ENCODE measurements around the gene SUN5. TPM values are rescaled to one million over a fixed set of nuclear protein-coding genes. Genes with fewer than 3 reads are reported as not detected.

Gene SUN5, protein sequence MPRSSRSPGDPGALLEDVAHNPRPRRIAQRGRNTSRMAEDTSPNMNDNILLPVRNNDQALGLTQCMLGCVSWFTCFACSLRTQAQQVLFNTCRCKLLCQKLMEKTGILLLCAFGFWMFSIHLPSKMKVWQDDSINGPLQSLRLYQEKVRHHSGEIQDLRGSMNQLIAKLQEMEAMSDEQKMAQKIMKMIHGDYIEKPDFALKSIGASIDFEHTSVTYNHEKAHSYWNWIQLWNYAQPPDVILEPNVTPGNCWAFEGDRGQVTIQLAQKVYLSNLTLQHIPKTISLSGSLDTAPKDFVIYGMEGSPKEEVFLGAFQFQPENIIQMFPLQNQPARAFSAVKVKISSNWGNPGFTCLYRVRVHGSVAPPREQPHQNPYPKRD
- total RNA-seq (2021; fragmentation: NEBNext Ultra II Directional; extraction: Animal tissue kit (Norgen Biotek cat#: 25700)) (not detected in 2 replicates), polyA plus RNA-seq (2011; rRNA removed) (not detected in 2 replicates), polyA minus RNA-seq (2011; rRNA and poly(A)+ RNA removed) (not detected in 2 replicates)
- polyA plus RNA-seq (2011; cell fraction: cytosol; rRNA removed) = not detected
- polyA plus RNA-seq (2011; cell fraction: nucleus; rRNA removed) = not detected
- not detected in 4 replicates for polyA plus RNA-seq (2012, experiment 1 of 2)
- polyA plus RNA-seq (2012, experiment 2 of 2) = not detected
- polyA plus RNA-seq (2013, experiment 1 of 2) = not detected
- polyA plus RNA-seq (2013, experiment 2 of 2) = not detected
- not detected for polyA minus RNA-seq (2011; cell fraction: cytosol; rRNA and poly(A)+ RNA removed)
- polyA minus RNA-seq (2011; cell fraction: nucleus; rRNA and poly(A)+ RNA removed) = not detected
- long read RNA-seq, experiment 1 = 0 reads
- long read RNA-seq, experiment 2 = 0 reads

DNA sequence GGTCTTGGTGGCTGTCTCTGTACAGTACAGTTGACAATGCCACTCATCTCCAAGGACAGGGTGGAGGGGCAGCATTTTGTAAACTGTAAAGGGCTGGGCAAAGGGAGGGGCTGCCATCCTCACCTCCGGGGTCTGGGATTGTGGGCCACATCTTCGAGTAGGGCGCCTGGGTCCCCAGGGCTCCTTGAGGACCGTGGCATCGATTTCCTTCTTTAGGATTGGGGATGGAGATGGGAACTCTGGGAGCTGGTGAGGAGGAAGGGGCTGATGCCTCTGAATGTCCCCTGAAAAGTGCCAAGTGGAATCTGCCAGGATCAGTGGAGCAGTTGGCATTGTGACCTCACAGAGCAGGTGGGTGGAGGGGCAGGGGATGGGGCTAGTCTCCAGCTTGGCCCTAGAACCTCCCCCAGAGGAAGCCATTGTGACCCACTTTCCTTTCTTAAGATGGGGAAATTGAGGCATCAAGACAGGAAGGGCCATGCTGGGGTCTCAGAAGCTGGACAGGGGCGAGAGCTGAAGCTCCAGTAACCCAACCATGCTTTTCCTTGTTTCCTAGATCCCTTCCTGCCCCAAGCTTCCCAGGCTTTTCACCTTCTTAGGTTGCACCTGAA is at the start of gene SUN5:
TSS of gene SUN5 (minus strand) at position 293 of the 611 bp plus-strand sequence. CDS start at position 200, 93 bp downstream.
- Histone ChIP-seq H3K36me3 (ENCODE audit: control insufficient read depth in 2 of 4, insufficient read depth in 4 of 4, low read length in 3 of 4) (no peaks in the 10 kb centered on the region), H3K23me2 (ENCODE audit: low read depth, low read length) (no peaks in the 10 kb centered on the region), H2BK20ac (ENCODE audit: low read length) (no peak within 1 kb of the TSS), H3K27ac (ENCODE audit: low read depth, low read length) (no peak within 1 kb of the TSS), H2BK15ac (ENCODE audit: low read length) (no peak within 1 kb of the TSS), H4K5ac (ENCODE audit: insufficient read length, low read depth, low read length) (no peak within 1 kb of the TSS), H4K91ac (replicated peaks; ENCODE audit: insufficient read length, low read length) (no peak within 1 kb of the TSS), H3K4me3 (ENCODE audit: extremely low read depth in 1 of 4, insufficient read depth in 2 of 4, low read depth in 3 of 4, low read length in 4 of 4) (no peak within 1 kb of the TSS), H3K4me2 (ENCODE audit: insufficient read depth in 1 of 2, low read depth in 2 of 2, low read length in 2 of 2) (no peak within 1 kb of the TSS), H3K79me2 (ENCODE audit: control insufficient read depth in 1 of 2, insufficient read depth in 2 of 2, low read length in 2 of 2) (no peaks in the 10 kb centered on the region), H3K14ac (ENCODE audit: insufficient read length) (no peak within 1 kb of the TSS), H2BK120ac (replicated peaks; ENCODE audit: low read depth, low read length) (no peak within 1 kb of the TSS), H3K9ac (replicated peaks in 1 of 4; ENCODE audit: extremely low read depth in 1 of 4, low read depth in 3 of 4, low read length in 3 of 4) (no peak within 1 kb of the TSS), H3K9me3 (ENCODE audit: insufficient read depth in 2 of 2, low read depth in 1 of 2, low read length in 1 of 2) (0 out of 4 replicates have a peak, but pooled peaks cover 0 to 2% of the 10 kb centered on the region in 2 experiments), H3K4me1 (replicated peaks in 1 of 4; ENCODE audit: control insufficient read depth in 3 of 4, insufficient read depth in 4 of 4, low read length in 3 of 4) (no peaks in the 10 kb centered on the region; a peak in 1 of 7 replicates), H2AFZ (ENCODE audit: low read length) (no peak within 1 kb of the TSS), H2AK5ac (ENCODE audit: low read depth, low read length) (no peak within 1 kb of the TSS), H3K79me1 (ENCODE audit: low read depth, low read length) (no peaks in the 10 kb centered on the region), H3K23ac (ENCODE audit: insufficient read length) (no peak within 1 kb of the TSS), H3K56ac (replicated peaks; ENCODE audit: insufficient read length, low read depth, low read length) (no peak within 1 kb of the TSS), H3K4ac (replicated peaks; ENCODE audit: insufficient read length, low read depth, low read length) (no peak within 1 kb of the TSS), H4K20me1 (replicated peaks in 1 of 2; ENCODE audit: control insufficient read depth in 1 of 2, insufficient read depth in 2 of 2, low read length in 2 of 2) (no peaks in the 10 kb centered on the region), H2BK5ac (ENCODE audit: low read depth, low read length) (no peak within 1 kb of the TSS), H2BK12ac (ENCODE audit: low read depth, low read length) (peak within 1 kb of the TSS; percentile 68; the same call in 1 of the 2 replicates), H4K8ac (ENCODE audit: extremely low read depth, insufficient read depth, low read length) (no peak within 1 kb of the TSS), H3K18ac (ENCODE audit: extremely low read depth, low read length) (no peak within 1 kb of the TSS), H3K27me3 (replicated peaks in 1 of 4; ENCODE audit: control insufficient read depth in 3 of 4, extremely low read depth in 1 of 4, insufficient read depth in 3 of 4, low read length in 3 of 4) (no peaks in the 10 kb centered on the region)
- 82% methylated on average over 5 of the region's 6 CpGs; no CpG with 5 or more reads in 1 of the 2 experiments for WGBS, 2 experiments (ENCODE audit: extremely low coverage in 1 of 2, insufficient coverage in 1 of 2, insufficient read length in 1 of 2, insufficient replicate concordance in 2 of 2, low coverage in 1 of 2, low lambda C conversion rate in 2 of 2, missing lambda C conversion rate in 1 of 2)
- ChIA-PET POLR2A (ENCODE audit: partially characterized antibody) (interaction anchor here (0.7 kb wide), 1 partner anchor 20 kb away, joined by 3 read pairs; no protein-coding TSS in a partner anchor), CTCF (ENCODE audit: partially characterized antibody) (interaction anchor here (0.6 to 9.1 kb wide), 31 partner anchors 10 to 269 kb away, joined by 3 to 86 read pairs (median 5); no protein-coding TSS in a partner anchor)
- TF ChIP-seq CBX8 (IDR thresholded peaks at IDR 0.05; ENCODE audit: borderline replicate concordance, low read depth, low read length) = no peak
- TF ChIP-seq POU5F1 (IDR thresholded peaks at IDR 0.05; ENCODE audit: low read depth, low read length) = no peak
- no peak for TF ChIP-seq KDM4A (IDR thresholded peaks at IDR 0.05; ENCODE audit: low read depth, low read length, severe bottlenecking)
- no peak for TF ChIP-seq NRF1 (IDR thresholded peaks at IDR 0.05; ENCODE audit: low read depth, low read length)
- TF ChIP-seq ASH2L (IDR thresholded peaks at IDR 0.05; ENCODE audit: low read length) = no peak
- TF ChIP-seq HDAC2 (IDR thresholded peaks at IDR 0.05; ENCODE audit: borderline replicate concordance in 1 of 2, low read depth in 2 of 2, low read length in 2 of 2) = no peak
- TF ChIP-seq SRF (IDR thresholded peaks at IDR 0.05; ENCODE audit: low read depth, low read length) = no peak
- no peak for TF ChIP-seq CEBPB (IDR thresholded peaks at IDR 0.05; ENCODE audit: low read depth, low read length)
- no peak for TF ChIP-seq MAX (IDR thresholded peaks at IDR 0.05)
- no peak for TF ChIP-seq SP4 (IDR thresholded peaks at IDR 0.05; ENCODE audit: low read length)
- no peak for FAIRE-seq
- DNase-seq (ENCODE audit: low read depth in 1 of 2, low spot score in 2 of 2) = no peak
